ENCODE results near the gene ZNF616.
"Not testable (repeated sequence)": the region's sequence is repeated elsewhere in the genome, so short reads cannot be mapped to it uniquely, and the experiment has no call there.

Gene ZNF616

DNA sequence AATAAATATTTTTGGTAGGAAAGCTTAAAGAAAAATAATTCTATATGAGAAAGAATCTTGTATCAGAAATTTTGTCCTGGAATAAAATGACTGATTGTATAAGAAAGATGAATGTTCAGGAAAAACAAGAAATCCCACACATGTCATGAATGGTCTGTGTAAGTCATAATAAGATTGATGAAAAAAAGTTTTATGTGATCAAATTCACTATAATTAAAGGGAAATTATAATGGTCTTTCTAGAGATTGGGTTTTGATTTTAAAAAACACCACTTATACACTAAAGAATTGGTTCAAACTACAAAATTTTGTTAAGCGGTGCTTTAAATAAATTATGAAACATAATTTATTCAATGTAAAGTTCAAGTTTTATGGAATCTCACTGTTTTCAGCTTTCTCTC lies 37.0 kb downstream of the ZNF616 start:
- DNase-seq: no peak

DNA sequence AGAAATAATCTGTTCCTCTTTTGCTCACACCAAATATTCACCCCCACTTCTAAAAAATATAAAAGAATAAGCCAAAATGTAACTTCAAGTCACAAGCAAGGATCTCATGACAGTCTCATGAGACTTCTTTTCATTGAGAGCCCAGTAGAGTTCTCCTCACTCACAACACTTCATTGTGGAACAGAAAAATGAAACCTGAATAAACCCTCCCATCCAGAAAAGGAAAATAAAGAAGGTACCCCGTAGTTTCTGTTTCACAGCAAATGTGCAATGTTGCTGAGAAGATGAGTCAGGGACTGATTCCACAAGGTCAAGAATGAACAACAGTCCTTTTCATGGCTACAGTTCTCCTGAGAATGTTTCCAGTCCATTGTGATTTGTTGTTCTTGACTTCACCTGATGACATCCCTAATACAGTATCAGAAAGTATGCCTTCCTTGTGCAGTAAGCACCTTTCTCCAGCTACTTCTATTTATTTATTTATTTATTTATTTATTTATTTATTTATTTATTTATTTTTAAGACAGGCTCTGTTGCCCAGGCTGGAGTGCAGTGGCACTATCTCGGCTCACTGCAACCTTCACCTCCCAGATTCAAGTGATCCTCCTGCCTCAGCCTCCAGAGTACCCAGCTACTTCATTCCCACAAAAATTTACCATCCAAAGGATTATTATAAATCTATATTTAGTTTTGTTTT lies 37.7 kb downstream of the ZNF616 start:
- DNase-seq: no peak

DNA sequence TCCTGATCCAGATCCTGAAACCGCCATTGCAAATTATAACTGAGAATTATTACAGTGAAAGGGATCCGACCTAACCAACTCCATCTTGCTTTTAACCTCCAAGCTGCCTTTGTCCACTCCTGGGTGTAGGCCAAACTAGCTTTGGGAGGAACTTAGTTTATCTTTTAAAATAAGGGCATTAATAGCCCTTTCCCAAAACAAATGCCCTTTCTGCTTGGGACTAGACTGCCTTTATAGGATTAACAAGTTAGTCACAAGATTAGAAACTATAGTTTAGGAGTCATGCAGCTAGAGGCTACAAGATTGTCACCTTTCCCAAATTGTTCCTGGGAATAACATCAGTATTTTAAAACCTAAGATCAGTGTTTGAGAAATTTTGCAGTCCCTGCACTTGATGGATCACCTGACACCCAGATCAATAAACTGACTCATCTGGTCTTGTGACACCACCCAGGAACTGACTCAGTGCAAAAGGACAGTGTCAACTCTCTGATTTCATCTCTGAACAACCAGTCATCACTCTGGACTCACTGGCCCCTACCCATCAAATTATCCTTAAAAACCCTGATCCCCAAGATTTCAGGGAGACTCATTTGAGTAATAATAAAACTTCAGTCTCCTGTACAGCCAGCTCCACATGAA lies 40.1 kb downstream of the ZNF616 start:
- no peak for DNase-seq

DNA sequence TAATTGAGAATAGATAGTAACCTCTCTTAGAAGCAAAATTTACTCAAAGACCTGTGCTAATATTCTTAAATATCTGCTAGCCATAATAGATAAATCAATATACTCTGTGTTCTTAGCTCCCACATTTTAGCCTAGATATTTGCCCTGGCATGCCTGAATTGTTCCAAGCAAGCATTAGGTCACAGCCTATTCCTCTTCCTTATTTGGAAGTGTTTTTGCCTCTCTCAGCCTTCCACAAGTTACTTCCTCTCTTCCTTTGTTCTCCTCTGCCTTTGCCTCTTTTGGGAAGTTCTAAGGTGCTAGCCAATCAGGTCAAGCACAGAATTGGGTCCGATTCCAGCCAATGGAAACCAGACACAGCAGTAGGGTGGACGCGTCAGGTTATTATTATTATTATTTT lies 43.3 kb downstream of the ZNF616 start:
- not testable (repeated sequence) for DNase-seq

DNA sequence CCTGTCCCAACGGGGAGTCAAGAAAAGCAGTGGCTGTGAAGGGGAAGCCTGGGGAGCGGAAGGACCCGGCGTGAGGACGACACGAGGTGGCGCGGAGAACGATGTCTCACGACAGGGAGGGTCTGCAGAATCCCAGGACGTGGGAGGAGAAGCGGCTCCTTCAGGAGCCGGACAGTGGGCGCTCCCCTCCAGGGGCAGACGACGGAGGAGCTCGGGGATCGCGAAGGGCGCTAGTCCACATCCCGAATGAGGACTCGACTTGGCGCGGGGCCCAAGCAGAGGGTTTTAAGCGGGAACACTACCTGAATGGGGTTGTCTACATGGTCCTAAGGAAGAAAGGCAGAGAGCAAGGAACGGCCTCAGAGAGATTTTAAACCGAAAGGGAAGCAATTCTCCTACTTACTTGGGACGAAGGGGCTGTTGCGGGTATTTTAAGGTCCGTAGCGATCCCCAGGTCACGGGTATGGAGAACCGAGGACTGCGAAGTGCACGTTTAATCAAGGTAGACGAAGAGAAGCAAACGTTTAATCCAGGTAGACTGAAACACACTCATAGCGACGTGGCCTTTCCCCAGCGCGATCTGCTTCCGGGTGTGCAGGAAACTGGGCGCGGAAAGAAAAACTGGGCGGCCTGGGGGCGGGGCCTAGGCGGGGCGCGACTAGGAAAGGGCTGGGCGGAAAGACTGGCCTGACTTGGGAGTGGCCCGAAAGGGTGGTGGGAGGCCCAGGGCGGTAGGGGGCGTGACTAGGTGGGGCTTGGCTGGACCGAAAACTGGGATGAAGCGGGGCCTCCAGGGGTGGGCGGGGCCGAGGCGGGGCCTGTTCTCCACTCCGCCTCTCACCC lies 44.3 kb downstream of the ZNF616 start, which contains the start of gene ZNF841:
TSS of gene ZNF841 (minus strand) at position 594 of the 843 bp plus-strand sequence. CDS start 10,964 bp downstream, outside the sequence.
- peak; percentile 83 for DNase-seq

DNA sequence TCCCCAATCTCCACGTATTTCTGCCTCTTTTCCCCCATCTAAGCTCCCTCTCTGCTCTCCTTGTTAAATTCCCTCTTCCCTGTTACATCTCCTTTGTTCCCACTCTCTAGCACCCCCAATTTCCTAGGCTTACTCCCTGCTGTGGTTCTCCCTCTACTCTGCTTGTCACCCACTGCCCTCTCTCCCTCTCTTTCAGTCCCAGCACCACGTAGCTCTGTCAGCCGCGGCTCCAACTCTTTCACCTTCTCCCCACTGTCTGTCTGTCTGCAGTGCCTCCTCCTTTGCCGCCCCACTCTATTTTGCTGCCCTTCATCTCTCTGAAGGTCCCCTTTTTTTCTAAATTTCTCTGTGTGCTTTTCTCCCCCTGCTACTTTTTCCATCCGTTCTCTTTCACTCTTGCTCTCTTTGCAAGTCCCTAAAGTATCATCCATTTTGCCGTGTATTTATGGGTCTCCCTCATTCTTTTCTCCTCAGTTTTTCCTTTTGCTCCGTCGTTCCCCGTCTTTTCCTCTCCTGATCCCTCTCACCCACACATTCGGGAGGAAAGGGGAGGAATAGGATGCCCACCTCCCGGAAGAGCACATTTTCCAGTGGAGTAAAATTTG lies 45.1 kb downstream of the ZNF616 start:
- DNase-seq: no peak

DNA sequence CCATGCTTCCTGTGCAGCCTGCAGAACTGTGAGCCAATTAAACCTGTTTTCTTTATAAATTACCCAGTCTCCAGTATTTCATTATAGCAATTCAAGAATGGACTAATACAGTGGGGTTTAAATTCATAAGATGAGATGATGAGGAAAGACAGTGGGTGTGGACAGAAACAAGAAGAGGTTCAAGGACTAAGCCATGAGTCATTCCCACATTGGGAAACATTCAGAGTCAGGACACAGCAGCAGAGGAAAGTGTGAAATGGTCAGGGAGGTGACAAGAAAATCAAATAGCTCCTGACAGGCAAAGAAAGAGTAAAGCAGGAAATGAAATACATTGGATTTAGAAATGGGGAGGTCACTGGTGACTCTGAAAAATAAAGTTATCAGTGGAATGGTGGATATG lies 53.3 kb downstream of the ZNF616 start:
- no peak for DNase-seq

DNA sequence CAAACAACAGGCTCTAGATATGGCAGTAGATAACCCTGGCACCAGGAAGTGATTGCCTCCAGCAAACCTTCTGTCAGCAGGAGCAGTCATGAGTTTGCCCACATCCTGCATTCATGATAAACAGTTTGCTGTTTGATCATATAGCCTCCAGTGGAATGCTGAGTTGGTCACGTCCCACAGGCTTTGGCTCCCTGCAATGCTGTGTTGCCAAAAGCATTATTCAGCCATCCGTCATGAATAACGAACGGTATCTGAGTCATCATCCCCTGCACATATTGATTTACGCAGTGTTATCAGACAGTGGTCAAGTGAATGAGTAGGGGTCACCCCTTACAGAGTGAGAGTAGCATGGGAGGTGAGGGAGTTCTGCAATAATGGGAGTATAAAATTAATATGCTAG lies 69.2 kb downstream of the ZNF616 start:
- no peak for DNase-seq

DNA sequence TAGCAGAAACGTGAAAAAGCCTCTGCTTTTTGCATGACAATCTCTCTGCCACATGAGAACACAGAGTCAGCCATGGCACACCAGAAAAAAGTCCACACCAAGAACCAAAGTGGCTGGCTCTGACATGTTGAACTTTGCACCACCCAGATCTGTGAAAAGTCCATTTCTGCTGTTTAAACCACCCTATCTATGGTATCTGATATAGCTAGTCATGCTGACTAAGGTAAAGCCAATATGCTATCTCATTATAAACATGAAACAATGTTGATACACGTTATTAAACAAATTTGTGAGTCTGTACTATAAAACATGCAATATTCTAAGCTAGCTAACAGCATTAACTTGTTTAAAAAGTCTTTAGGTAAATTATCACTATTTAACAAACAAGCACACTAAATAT lies 70.1 kb downstream of the ZNF616 start:
- no peak for DNase-seq

DNA sequence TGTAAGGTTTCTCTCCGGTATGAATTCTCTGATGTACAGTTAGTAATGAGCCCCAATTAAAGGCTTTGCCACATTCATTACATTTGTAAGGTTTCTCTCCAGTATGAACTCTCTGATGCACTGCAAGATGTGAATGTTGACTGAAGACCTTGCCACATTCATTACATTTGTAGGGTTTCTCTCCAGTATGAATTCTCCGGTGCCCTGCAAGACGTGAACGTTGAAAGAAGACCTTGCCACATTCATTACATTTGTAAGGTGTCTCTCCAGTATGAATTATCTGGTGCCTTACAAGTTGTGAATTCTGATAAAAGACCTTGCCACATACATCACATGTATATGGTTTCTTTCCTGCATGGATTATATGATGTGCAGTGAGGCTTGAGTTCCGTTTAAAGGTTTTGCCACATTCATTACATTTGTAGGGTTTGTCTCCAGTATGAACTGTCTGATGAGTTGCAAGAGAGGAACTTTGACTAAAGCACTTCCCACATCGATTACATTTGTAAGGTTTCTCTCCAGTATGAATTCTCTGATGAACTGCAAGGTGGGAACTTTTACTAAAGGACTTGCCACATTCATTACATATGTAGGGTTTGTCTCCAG lies 73.4 kb downstream of the ZNF616 start:
- DNase-seq: no peak

DNA sequence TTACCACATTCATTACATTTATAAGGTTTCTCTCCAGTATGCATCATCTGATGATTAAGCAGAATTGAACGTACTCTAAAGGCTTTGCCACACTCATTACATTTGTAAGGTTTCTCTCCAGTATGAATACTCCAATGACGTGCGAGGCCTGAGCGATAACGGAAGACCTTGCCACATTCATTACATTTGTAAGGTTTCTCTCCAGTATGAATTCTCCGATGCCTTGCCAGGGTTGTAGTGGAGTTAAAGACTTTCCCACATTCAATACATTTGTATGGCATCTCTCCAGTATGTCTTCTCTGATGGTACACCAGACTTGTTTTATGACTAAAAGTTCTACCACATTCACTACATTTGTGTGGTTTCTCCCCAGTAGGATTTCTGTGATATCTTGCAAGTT lies 74.3 kb downstream of the ZNF616 start:
- no peak for DNase-seq

Measured in NCI-H1048 (cell line).